ENCODE data around the gene ANKMY2.

ANKMY2 gene

DNA sequence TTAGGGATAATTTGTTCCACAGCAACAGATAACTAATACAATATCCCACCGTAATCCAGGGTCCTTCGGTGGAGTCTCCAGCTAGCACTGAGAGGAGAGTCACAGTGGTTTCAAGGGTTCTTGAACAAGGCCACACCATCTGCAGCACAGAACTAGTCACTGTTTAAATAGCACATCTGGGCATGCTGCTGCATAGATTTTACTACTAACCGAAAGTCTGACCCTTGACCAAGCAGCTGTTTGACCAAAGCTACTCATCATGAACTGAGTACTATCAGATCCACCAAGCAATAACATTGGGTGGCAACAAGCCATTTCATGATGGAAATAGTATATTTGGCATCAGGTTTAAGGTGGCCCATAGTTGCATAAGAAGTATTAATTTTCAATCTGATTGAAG is 53.2 kb downstream of the ANKMY2 start:
- no peak for DNase-seq
- no peaks in the 10 kb centered on the region for H3K27me3 Mint-ChIP-seq
- no peak overlapping the region for H3K4me3 Mint-ChIP-seq
- H3K9me3 Mint-ChIP-seq, result no peaks in the 10 kb centered on the region
- H3K27ac Mint-ChIP-seq, result no peak overlapping the region
- ATAC-seq (replicated peaks), result no peak
- peaks cover 0 to 2% of the 10 kb centered on the region in 2 donors for H3K36me3 Mint-ChIP-seq
- no peaks in the 10 kb centered on the region for H3K4me1 Mint-ChIP-seq

DNA sequence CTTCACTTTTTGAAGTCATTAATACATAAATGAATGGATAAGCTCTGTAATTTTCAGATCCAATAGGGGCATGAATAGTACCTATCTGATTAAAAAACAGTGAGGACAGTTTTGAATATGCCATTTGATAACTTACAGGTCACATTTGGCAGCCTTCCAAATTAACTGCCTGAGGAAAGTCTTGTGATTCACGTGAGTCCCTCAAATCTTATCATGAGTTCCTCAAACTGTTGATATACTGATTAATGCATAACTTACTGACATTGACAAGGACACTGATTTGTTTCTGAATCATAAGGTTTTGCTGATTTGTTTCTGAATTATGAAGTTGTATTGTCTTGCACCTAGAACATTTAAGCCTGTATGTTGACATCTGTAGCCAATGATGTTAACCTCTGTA is 55.1 kb downstream of the ANKMY2 start:
- no peak for ATAC-seq (replicated peaks)
- no peaks in the 10 kb centered on the region for H3K36me3 Mint-ChIP-seq
- DNase-seq, result no peak
- H3K4me3 Mint-ChIP-seq, result no peak overlapping the region
- H3K4me1 Mint-ChIP-seq, result no peaks in the 10 kb centered on the region
- no peak overlapping the region for H3K27ac Mint-ChIP-seq
- H3K9me3 Mint-ChIP-seq, result no peaks in the 10 kb centered on the region
- peaks cover 3 to 7% of the 10 kb centered on the region in 2 donors for H3K27me3 Mint-ChIP-seq

DNA sequence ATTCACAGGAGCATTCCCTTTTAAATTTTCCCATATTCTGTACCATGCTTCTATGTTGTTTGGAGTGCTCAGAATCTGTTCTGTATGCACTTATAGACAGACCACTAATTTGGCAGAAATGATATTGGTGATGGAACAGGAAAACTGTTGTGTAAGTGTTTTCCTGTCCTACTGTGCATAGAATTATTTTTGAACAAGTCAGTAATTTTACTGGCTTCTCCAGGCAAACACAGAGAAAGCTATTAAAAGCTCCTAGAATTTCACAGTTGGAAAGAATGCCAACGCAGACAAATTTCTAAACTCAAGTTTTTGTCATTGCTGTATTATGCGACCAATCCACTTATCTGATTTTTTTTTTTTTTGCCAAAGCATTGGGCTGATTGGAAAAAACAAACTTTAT is 55.7 kb downstream of the ANKMY2 start:
- Mint-ChIP-seq H3K9me3 (no peaks in the 10 kb centered on the region), H3K4me3 (no peak overlapping the region)

DNA sequence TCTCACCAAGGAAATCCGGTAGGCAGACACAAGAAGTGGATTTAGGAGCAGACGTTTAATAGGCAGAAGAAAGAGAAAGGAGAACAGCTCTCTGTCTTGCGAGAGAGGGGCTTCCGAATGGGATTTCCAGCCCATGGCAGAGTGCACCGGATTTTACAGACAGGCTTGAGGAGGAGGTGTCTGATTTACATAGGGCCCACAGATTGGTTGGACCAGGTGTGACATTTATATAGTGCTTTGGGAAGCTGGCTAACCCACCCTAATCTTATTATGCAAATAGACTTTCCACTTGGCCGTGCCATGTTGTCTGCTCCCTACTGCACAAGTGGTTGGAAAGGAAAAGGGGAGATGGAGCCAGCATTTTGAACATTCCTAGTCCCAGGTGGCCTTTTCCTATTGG is 57.8 kb downstream of the ANKMY2 start:
- Mint-ChIP-seq H3K4me3 (no peak overlapping the region), H3K36me3 (no peaks in the 10 kb centered on the region), H3K27me3 (peaks cover 3 to 7% of the 10 kb centered on the region in 2 donors), H3K9me3 (no peaks in the 10 kb centered on the region), H3K27ac (no peak overlapping the region), H3K4me1 (peaks cover 0 to 6% of the 10 kb centered on the region in 2 donors)
- ATAC-seq (replicated peaks), result no peak
- no peak for DNase-seq

More for the DNA sequence above, 55.7 kb downstream of the ANKMY2 start:
- Mint-ChIP-seq H3K27me3 (peaks cover 3 to 7% of the 10 kb centered on the region in 2 donors), H3K4me1 (no peaks in the 10 kb centered on the region), H3K27ac (no peak overlapping the region), H3K36me3 (no peaks in the 10 kb centered on the region)
- ATAC-seq (replicated peaks), result no peak
- no peak for DNase-seq

DNA sequence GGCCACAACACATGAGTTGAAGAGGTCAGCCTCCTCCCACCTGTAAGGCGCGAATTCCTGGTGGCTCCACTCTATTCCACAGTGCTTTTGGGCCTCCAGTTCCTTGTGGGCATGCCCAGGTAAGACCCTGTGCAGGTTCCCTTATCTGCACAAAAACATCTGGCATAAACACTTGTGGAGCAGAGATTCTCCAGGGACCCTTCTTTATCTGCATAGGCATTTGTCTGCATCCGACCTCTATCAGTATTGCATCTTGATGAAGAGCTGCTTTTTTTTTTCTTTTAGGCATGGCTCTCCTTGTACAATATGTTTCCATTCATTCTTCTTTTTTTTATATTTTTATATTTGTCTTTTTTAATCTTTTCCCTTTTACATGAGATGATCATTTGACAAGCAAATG is 58.4 kb downstream of the ANKMY2 start:
- H3K4me1 Mint-ChIP-seq, result peaks cover 0 to 6% of the 10 kb centered on the region in 2 donors
- H3K27me3 Mint-ChIP-seq, result peaks cover 3 to 7% of the 10 kb centered on the region in 2 donors
- H3K27ac Mint-ChIP-seq, result no peak overlapping the region
- H3K4me3 Mint-ChIP-seq, result no peak overlapping the region
- H3K36me3 Mint-ChIP-seq, result no peaks in the 10 kb centered on the region
- DNase-seq, result no peak
- ATAC-seq (replicated peaks), result no peak
- H3K9me3 Mint-ChIP-seq, result no peaks in the 10 kb centered on the region

DNA sequence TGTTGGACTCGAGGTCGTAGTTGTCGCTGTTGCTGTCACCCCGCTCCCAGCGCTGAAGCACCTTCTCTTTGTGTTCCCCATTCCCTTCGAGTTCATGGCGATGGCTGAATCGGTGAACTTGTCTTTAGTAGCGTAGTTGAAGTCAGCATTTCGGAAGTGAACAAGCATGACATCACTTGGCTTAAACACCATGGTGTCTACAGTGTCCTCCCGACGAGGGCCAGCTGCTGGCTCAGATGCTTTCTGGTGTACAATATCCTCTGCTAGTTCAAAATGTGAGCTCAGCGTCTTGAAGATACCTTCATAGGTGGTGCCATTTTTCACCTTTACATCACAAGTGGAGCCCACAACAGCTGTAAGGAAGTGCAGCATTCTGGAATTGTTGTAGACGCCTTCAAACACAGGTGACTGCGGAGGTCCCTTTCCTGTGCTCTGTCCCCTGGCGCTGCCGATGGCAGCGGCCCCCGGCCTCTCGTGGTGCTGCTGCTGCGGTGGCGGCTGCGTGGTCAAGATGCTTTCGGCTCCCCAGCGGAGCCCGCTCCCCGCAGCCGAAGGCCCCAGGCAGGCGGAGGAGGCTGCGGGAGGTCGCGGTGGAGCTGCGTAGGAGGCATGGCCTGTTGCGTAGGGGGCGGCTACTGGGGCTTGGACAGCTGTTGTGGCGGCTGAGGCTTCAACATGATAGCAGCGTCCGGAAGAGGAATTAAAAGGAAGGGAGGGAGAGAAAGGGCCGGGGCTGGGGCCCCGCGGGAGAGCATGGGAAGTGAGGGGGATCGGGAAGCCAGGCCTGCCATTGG is 59.3 kb downstream of the ANKMY2 start:
- Mint-ChIP-seq H3K27me3 (peaks cover 3 to 7% of the 10 kb centered on the region in 2 donors), H3K9me3 (no peaks in the 10 kb centered on the region), H3K4me1 (peaks cover 0 to 6% of the 10 kb centered on the region in 2 donors), H3K27ac (no peak overlapping the region), H3K4me3 (peak overlapping the region; percentile 25 to 65), H3K36me3 (no peaks in the 10 kb centered on the region)
- no peak for DNase-seq
- ATAC-seq (replicated peaks), result peak; percentile 47 to 50

DNA sequence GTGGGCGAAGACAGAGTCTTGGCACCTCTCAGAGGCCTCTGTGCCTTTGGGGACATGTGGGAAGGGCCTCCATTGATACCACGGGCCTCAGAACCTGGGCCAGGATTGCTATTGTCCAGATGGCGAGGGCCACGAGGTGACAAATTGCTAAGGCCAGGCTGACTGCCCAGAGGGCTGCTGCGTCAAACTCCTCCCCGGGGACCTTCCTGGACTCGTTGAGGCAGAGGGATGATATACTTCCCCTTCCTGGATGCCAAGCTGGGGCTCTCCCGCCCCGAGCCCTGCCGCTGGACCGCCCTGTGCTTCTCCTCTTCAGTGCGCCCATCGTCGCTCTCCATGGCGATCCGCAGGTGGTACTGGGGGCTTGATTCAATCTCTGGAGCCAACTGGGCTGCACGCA is 60.0 kb downstream of the ANKMY2 start:
- H3K27me3 Mint-ChIP-seq, result peaks cover 3 to 7% of the 10 kb centered on the region in 2 donors
- no peak for DNase-seq
- no peak overlapping the region for H3K4me3 Mint-ChIP-seq
- no peaks in the 10 kb centered on the region for H3K36me3 Mint-ChIP-seq
- peaks cover 0 to 6% of the 10 kb centered on the region in 2 donors for H3K4me1 Mint-ChIP-seq
- no peak overlapping the region for H3K27ac Mint-ChIP-seq
- ATAC-seq (replicated peaks), result no peak
- H3K9me3 Mint-ChIP-seq, result no peaks in the 10 kb centered on the region

DNA sequence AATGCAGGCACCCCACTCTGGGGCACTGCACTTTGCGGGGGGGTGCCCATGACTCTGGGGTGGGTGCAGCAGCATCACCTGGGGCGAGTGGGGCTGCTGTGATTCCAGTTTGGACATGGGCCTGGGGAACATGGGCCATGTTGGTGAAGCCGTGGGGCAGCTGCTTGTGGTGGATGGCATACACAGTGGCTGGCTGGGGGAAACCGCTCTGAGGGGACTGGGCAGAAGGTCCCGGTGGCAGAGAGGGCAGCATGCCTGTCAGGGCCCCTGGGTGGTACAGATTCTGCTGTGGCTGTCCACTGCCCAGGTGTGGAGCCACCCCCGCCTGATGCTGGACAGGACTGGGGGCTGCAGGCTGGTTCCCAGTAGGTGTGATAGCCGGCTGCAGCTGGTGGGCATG is 61.7 kb downstream of the ANKMY2 start:
- H3K27me3 Mint-ChIP-seq, result peaks cover 3 to 7% of the 10 kb centered on the region in 2 donors
- no peak for ATAC-seq (replicated peaks)
- no peaks in the 10 kb centered on the region for H3K9me3 Mint-ChIP-seq
- H3K27ac Mint-ChIP-seq, result no peak overlapping the region
- H3K4me1 Mint-ChIP-seq, result peaks cover 0 to 6% of the 10 kb centered on the region in 2 donors
- DNase-seq, result no peak
- no peaks in the 10 kb centered on the region for H3K36me3 Mint-ChIP-seq
- no peak overlapping the region for H3K4me3 Mint-ChIP-seq

DNA sequence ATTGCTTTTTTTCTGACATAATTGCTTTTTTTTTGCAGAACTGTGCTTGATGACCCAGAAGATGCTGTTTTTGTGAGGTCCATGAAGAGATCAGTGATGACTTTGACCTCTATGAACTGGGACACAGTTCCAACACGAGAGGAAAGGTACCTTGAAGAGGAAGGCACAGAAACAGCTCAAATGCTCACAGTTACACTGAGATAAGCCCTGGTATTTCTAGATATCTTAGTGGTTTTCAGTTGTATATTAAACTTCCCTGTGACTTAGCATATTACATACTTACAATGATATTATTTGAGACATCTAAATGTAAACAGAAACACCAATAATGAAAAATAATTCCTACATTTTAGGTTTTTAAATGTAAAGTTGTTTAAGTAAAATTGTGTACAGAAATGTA is 64.3 kb downstream of the ANKMY2 start:
- no peak for ATAC-seq (replicated peaks)
- DNase-seq, result no peak
- no peak overlapping the region for H3K27ac Mint-ChIP-seq
- no peaks in the 10 kb centered on the region for H3K36me3 Mint-ChIP-seq
- peaks cover 0 to 6% of the 10 kb centered on the region in 2 donors for H3K4me1 Mint-ChIP-seq
- H3K9me3 Mint-ChIP-seq, result no peaks in the 10 kb centered on the region
- peaks cover 3 to 7% of the 10 kb centered on the region in 2 donors for H3K27me3 Mint-ChIP-seq
- no peak overlapping the region for H3K4me3 Mint-ChIP-seq

DNA sequence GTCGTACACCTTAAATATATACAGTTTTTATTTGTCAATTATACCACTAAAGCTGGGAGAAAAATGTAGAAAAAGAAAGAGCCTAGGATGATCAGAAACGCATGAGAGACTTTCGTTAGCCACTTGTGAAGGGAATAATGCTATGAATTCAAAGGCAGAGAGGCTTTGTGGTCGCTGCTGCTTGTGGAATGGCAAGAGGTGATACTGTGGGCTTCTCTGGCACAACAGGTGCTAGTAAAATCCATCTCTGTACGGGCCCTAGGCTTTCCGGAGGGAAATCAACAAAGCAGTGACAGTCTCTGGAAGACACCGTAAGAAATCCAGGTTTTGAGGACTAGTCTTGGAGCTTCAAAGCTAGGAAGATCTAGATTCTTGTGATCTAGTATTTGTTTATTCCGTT is 66.3 kb downstream of the ANKMY2 start:
- H3K36me3 Mint-ChIP-seq, result no peaks in the 10 kb centered on the region
- H3K9me3 Mint-ChIP-seq, result no peaks in the 10 kb centered on the region
- H3K4me3 Mint-ChIP-seq, result no peak overlapping the region
- DNase-seq (no peak), ATAC-seq (replicated peaks) (no peak)
- no peak overlapping the region for H3K27ac Mint-ChIP-seq
- no peaks in the 10 kb centered on the region for H3K27me3 Mint-ChIP-seq
- H3K4me1 Mint-ChIP-seq, result peaks cover 0 to 6% of the 10 kb centered on the region in 2 donors

DNA sequence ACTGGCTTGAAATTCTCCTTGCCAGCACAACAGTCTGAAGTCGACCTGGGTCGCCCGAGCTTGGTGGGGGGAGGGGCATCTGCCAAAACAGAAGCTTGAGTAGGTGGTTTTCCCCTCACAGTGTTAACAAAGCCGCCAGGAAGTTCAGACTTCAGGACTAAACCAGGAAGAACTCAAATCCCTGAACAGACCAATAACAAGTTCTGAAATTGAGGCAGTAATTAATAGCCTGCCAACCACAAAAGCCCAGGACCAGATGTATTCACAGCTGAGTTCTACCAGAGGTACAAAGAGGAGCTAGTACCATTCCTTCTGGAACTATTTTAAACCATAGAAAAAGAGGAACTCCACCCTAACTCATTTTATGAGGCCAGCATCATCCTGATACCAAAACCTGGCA is 73.6 kb downstream of the ANKMY2 start:
- no peak overlapping the region for H3K27ac Mint-ChIP-seq
- no peaks in the 10 kb centered on the region for H3K4me1 Mint-ChIP-seq
- ATAC-seq (replicated peaks), result no peak
- H3K4me3 Mint-ChIP-seq, result no peak overlapping the region
- H3K27me3 Mint-ChIP-seq, result no peaks in the 10 kb centered on the region
- H3K9me3 Mint-ChIP-seq, result peaks cover 0 to 2% of the 10 kb centered on the region in 2 donors
- peaks cover 0 to 2% of the 10 kb centered on the region in 2 donors for H3K36me3 Mint-ChIP-seq
- DNase-seq, result no peak

DNA sequence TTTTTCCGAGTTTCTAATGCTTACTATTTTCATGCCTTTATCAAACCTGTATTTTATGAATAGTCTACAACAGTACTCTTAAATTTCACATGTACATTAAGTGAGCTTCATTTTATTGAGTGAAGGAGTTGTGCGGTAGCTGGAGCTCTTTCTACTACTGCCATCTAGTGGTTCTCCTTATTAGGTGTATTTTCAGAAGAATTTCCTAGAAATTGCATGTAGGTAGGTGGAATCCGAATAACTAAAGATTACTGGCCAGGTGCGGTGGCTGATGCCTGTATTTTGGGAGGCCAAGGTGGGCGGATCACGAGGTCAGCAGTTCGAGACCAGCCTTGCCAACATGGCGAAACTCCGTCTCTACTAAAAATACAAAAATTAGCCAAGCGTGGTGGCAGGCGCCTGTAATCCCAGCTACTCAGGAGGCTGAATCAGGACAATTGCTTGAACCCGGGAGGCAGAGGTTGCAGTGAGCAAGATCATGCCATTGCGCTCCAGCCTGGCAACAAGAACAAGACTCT is 80.6 kb downstream of the ANKMY2 start:
- ATAC-seq (replicated peaks) (peak; percentile 68 to 77), DNase-seq (no peak)

DNA sequence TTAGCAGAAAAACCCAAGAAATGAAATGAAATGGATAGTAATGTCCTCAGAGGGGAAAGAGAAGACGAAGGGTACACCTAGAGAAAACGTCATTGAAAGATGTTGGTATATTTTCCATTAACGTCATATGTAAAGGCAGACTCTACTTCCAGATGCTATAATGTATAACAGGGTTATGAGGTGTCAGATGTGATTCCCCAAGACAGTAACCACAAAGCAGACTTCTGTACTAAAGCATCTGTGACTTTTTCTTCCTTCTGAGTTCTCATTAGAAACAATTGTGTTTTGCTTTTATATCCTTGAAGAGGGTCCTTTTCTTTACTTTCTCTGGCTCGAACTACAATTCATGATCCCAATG is 81.6 kb downstream of the ANKMY2 start:
- Mint-ChIP-seq H3K9me3 (no peaks in the 10 kb centered on the region), H3K27ac (no peak overlapping the region), H3K27me3 (no peaks in the 10 kb centered on the region), H3K4me1 (peaks cover 8 to 22% of the 10 kb centered on the region in 2 donors), H3K4me3 (no peak overlapping the region), H3K36me3 (no peaks in the 10 kb centered on the region)
- ATAC-seq (replicated peaks), result peak; percentile 35 to 67
- no peak for DNase-seq

More for the DNA sequence above, 80.6 kb downstream of the ANKMY2 start:
- Mint-ChIP-seq H3K27me3 (no peaks in the 10 kb centered on the region), H3K4me3 (peak overlapping the region in 1 of 2 donors; percentile 8), H3K4me1 (peaks cover 8 to 22% of the 10 kb centered on the region in 2 donors), H3K9me3 (no peaks in the 10 kb centered on the region), H3K27ac (no peak overlapping the region), H3K36me3 (no peaks in the 10 kb centered on the region)

DNA sequence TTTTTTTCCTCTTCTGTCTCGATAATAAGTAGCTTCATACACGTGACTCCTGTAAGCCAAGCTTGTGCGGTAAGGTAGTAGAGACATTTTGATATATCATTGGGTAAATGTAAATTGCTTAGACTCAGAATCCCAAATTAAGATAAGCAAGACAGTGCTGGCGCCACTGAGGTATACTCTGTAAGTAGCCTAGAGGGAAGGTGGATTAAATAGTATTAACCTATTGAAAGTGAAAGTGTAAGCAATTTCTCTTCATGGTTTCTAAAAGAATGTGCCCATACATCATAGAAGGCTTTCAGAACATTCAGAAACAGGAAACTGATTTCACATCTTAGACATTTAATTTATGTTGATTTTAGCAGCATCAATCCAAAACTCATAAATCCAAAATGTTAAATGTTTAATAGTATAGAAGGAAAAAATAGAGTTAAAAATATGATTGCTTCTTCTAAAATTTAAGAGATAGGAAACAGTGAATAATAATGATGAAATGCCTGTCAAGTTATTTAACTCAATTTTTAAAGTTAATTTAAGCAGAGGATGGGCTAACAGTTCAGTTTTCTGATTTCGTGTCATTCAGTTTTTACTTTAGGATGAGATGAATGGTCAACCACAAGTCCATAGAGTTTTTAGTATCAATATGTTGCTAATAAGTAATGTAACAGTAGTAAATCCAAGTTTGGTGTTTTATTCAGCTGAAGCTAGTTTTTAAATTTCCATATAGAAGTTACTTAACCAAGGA is 82.1 kb downstream of the ANKMY2 start:
- Mint-ChIP-seq H3K4me3 (peak overlapping the region; percentile 56 to 83), H3K27ac (peak overlapping the region; percentile 56), H3K4me1 (peaks cover 8 to 22% of the 10 kb centered on the region in 2 donors), H3K27me3 (no peaks in the 10 kb centered on the region), H3K36me3 (no peaks in the 10 kb centered on the region), H3K9me3 (no peaks in the 10 kb centered on the region)
- DNase-seq, result no peak
- ATAC-seq (replicated peaks), result peak; percentile 58 to 74

Data from stimulated activated naive B cell treated with anti-CD40 and anti-IgM and Interleukin-4, amounts not matched to agents 10 μg/mL and 1 μg/mL and 100 μg/mL, for 72 hours (primary cell).